Muscle layer of duodenum (tissue), 2 donors: Measurements from ENCODE around the gene PSMB8.
"Not testable (repeated sequence)": the region's sequence is repeated elsewhere in the genome, so short reads cannot be mapped to it uniquely, and the experiment has no call there.

Experiments
- H3K27ac ChIP-seq: one replicate; pipeline ENCODE4 v1.7.0; 2013; ENCODE audit warnings: mild to moderate bottlenecking, low read length
- H3K27me3 ChIP-seq: one replicate; pipeline ENCODE4 v1.7.0; 2013; ENCODE audit warnings: low read depth, mild to moderate bottlenecking, control low read depth, low read length
- H3K36me3 ChIP-seq, 2 donors: one replicate each; pipeline ENCODE4 v1.7.0; 2013; ENCODE audit warnings: low read length in 2 of 2, control low read depth in 1 of 2, mild to moderate bottlenecking in 1 of 2; ENCODE audit not compliant: insufficient read depth in 2 of 2, control insufficient read depth in 1 of 2
- H3K4me1 ChIP-seq, 2 donors: one replicate each; pipeline ENCODE4 v1.7.0; 2013; ENCODE audit warnings: low read length in 2 of 2, mild to moderate bottlenecking in 2 of 2, control low read depth in 1 of 2, moderate library complexity in 1 of 2; ENCODE audit not compliant: insufficient read depth in 2 of 2, control insufficient read depth in 1 of 2
- H3K4me3 ChIP-seq, 2 donors: one replicate each; pipeline ENCODE4 v1.7.0; 2013; ENCODE audit warnings: low read length in 2 of 2, low read depth in 1 of 2, mild to moderate bottlenecking in 1 of 2
- H3K9me3 ChIP-seq, 2 donors: one replicate each; pipeline ENCODE4 v1.7.0; 2013; ENCODE audit warnings: low read length in 2 of 2, control low read depth in 1 of 2, mild to moderate bottlenecking in 1 of 2; ENCODE audit not compliant: control insufficient read depth in 1 of 2
- donor health status: healthy.

Gene PSMB8

DNA sequence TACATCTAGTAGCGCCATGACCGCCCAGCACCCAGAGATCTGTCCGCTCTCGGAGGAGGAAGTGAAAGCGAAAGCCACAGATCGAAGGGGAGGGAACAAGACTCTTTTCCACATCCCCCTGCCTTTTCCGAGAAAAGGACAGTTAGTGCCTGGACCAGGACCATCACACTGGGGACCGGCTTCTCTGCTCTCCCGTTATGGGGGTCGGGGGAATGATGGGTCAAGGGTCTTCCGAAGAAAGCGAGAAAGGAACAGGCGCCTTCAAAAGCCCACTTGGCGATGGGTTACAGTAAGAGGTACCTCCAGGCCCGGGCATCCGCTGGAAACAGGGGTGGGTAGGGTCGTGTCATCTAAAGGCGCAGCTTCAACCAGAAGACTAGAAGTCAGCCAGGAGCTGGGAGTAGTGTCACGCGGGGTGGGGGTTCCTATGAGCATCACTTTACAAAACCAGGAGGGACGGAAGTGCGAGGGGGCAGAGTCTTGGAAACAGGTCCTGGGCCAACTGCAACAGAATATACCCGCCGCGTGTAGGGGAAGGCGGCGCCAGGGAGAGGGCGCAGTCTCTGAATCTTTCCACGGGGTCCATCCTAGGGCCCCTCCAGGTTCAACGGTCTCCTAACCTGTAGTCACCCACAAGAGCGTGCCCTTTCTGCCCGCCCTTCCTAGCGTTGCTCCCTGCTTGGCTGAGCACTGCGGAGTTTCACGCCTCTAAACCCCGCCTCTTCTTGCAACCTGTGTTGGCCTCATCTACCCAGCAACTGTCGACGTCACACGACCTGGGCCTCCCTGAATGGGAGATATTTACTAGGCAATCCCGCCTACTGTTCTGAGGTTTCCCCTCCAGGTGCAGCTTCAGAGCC is at the start of gene PSMB8:
TSS of gene PSMB8 (minus strand) at position 69 of the 860 bp plus-strand sequence. CDS start at position 18, 51 bp downstream.
- Histone ChIP-seq H3K36me3 (peaks cover 42 to 56% of the 10 kb centered on the region in 2 donors), H3K9me3 (no peaks in the 10 kb centered on the region), H3K27ac (peak within 1 kb of the TSS; percentile 99), H3K27me3 (no peaks in the 10 kb centered on the region), H3K4me1 (peaks cover 13 to 26% of the 10 kb centered on the region in 2 donors), H3K4me3 (peak within 1 kb of the TSS; percentile 83 to 92)

DNA sequence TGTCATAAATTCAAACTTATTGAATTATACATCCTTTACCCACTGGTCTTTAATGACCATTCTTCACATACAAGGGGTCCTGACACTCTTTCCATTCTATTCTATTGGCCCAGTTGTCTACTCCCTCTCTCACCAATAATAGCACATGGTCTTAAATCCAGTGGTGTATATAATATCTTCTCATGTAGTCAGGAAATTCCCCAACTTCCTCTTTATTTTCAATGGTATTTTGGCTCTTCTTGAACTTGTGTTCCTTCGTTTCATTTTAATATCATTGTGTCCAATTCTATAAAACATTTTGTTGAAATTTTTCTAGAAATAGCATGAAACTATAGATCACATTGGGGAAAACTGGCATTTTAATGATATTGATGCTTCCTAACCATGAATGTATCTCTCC is 47.0 kb upstream of the PSMB8 start:
- no peak overlapping the region for H3K4me3 ChIP-seq
- no peaks in the 10 kb centered on the region for H3K27me3 ChIP-seq
- no peaks in the 10 kb centered on the region for H3K9me3 ChIP-seq
- peaks cover 0 to 21% of the 10 kb centered on the region in 2 donors for H3K4me1 ChIP-seq
- H3K27ac ChIP-seq = no peak overlapping the region
- no peaks in the 10 kb centered on the region for H3K36me3 ChIP-seq

DNA sequence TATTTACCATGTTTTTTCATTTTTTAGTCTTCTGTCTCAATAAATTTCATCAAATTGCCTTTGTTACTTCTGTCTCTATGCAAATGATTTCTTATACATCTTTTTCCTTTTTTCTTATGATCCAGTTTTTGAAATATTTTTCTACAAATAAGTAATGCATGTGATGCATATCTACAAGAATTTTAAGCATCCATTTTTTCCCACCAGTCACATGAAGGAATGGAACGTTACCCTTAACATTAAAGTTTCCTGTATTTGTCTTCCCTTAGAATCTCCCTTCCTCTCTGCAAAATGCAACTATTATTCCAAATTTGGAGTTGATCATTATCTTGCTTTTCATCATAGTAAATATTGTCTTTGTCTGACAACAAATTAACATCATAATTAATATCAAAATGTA is 45.7 kb upstream of the PSMB8 start:
- no peak overlapping the region for H3K4me3 ChIP-seq
- H3K27ac ChIP-seq = no peak overlapping the region
- no peaks in the 10 kb centered on the region for H3K9me3 ChIP-seq
- H3K36me3 ChIP-seq = no peaks in the 10 kb centered on the region
- H3K27me3 ChIP-seq = no peaks in the 10 kb centered on the region
- peaks cover 0 to 14% of the 10 kb centered on the region in 2 donors for H3K4me1 ChIP-seq

DNA sequence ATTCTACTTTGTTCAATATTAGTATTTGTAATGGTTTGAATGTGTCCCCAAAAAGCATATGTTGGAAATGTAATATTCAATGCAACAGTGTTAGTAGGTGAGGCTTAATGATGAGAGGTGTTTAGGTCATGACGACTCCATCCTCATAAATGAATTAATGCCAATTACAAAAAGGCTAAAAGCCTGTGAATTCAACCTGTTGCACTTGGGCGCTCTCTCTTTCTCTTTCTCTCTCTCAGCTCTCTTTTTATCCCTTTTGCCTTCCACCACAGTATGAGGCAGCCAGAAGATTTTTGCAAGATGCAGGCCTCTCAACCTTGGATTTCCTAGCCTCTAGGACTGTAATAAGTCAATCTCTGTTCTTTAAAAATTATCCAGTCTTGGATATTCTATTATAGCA is 44.7 kb upstream of the PSMB8 start:
- Histone ChIP-seq H3K4me3 (no peak overlapping the region), H3K4me1 (peaks cover 0 to 14% of the 10 kb centered on the region in 2 donors), H3K27ac (no peak overlapping the region), H3K36me3 (no peaks in the 10 kb centered on the region), H3K27me3 (no peaks in the 10 kb centered on the region), H3K9me3 (no peaks in the 10 kb centered on the region)

DNA sequence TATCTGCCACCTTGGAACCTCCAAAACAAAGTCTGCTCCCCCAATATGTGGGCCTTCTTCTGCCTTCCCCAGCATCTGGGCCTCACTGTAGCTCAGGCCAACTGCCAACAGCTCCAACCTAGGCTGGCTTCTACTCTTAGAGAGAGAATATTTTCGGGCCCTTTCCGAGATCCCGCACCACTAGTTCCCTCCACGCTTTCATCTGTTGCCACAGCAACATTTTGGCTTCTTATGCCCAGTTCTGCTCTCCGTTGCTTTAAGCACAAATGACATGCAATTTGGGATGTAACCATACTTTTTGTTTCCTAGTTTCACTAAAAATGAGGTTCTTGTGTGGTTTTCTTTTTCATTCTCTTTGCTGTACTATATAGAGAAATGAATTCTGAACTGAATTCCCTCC is 43.8 kb upstream of the PSMB8 start:
- no peaks in the 10 kb centered on the region for H3K36me3 ChIP-seq
- H3K9me3 ChIP-seq = no peaks in the 10 kb centered on the region
- H3K27ac ChIP-seq = no peak overlapping the region

DNA sequence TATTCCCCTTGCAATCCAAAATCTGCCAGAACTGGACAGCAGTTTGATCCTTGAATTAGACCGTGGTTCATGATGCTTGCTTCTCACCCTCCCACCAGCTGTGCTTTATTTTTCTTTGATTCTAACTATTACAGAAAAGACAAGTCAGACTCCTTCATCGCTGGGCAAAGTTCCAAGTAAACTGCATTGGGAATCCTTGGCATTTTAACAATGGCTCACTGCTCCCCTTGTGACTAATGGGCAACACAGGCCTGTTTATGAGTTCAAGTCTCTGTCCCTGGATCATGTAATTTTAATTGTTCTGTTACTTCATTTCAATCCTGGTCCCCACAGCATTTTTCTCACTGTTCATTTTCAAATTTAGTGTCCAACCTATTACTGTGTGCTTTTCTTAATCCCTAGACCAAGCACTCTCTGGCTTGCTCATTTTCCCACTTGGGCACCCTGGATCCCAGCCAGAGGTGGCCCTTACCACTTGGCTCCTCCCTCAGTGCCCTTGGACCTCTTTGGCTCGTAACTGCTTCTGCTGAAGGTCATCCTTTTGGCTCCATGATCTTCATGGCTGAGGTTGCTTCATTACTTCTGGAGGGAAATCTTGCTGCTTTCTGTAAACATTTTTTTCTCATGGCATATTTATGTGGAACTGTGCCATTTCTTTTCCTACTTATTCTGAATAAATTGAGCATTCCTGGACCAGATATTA is 43.0 kb upstream of the PSMB8 start:
- H3K36me3 ChIP-seq = no peaks in the 10 kb centered on the region
- no peak overlapping the region for H3K4me3 ChIP-seq
- H3K27me3 ChIP-seq = no peaks in the 10 kb centered on the region
- peak overlapping the region; percentile 46 for H3K27ac ChIP-seq
- H3K4me1 ChIP-seq = peaks cover 0 to 14% of the 10 kb centered on the region in 2 donors
- H3K9me3 ChIP-seq = no peaks in the 10 kb centered on the region

More for the DNA sequence above, 43.8 kb upstream of the PSMB8 start:
- no peaks in the 10 kb centered on the region for H3K27me3 ChIP-seq
- H3K4me1 ChIP-seq = peaks cover 0 to 14% of the 10 kb centered on the region in 2 donors
- H3K4me3 ChIP-seq = no peak overlapping the region

DNA sequence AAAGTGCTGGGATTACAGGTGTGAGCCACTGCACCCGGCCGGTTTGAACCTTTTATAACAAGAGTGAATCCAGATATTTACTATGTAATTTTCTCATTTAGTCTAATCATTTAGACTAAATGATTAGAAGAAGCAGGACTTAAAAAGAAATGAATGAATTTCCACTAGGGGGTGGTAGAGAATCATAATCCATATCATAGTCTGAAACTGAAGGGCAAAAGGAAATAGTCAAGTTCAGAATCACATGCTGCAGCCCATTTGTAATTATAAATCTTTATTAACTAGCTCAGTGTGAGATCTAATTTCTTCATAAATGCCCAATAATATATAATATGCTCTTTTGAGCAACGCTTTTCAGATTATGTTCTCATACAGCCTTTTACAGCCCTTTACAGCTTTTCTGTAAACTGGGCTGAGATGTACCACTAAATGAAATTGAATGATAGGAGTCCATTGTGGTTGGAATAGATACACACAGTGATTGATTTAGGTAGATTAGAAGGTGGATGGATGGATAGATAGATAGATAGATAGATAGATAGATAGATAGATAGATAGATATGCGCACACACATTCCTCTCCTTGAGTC is 41.9 kb upstream of the PSMB8 start:
- Histone ChIP-seq H3K9me3 (no peaks in the 10 kb centered on the region), H3K36me3 (no peaks in the 10 kb centered on the region), H3K4me3 (no peak overlapping the region), H3K27me3 (no peaks in the 10 kb centered on the region), H3K4me1 (peaks cover 0 to 14% of the 10 kb centered on the region in 2 donors), H3K27ac (no peak overlapping the region)

DNA sequence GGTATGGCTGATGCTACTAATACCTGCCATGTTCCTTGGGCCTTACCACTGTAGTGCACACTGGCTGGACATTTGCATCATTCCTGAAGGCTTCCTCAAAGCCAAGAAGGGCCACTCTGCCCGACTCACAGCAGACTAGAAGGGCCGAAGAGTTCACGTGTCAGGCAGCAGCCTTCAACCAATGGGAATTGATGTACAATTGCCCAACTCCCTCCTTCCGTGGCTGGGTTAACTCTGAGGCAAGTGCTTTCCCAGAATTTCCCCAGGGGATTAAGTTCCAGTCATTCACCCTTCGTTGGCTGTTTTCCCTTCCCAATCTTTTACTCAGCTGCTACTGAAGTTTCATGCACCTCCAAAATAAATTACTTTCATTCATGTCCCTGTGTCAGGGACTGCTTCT is 39.9 kb upstream of the PSMB8 start:
- H3K9me3 ChIP-seq = no peaks in the 10 kb centered on the region
- no peak overlapping the region for H3K4me3 ChIP-seq
- H3K27me3 ChIP-seq = peaks cover 4% of the 10 kb centered on the region
- no peak overlapping the region for H3K27ac ChIP-seq
- no peaks in the 10 kb centered on the region for H3K36me3 ChIP-seq
- H3K4me1 ChIP-seq = peaks cover 0 to 14% of the 10 kb centered on the region in 2 donors

DNA sequence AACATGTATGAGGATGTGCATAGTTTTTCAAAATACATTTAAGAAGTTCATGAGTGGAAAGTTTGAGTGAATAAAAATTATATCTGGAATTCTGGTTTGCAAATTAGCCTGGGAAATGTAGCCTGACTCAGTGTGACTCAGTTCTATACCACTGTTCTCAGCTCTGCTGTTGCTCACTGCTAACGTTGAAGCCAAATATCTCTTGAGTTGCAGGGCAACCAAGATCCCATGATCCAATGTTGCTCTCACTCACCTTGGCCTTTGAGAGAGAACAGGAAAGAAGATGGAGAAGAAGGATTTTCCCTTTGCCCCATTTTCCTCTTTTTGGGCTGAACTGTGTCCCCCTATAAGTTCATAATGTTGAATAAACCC is 39.0 kb upstream of the PSMB8 start:
- H3K4me3 ChIP-seq = no peak overlapping the region
- no peak overlapping the region for H3K27ac ChIP-seq
- peaks cover 4% of the 10 kb centered on the region for H3K27me3 ChIP-seq
- peaks cover 0 to 14% of the 10 kb centered on the region in 2 donors for H3K4me1 ChIP-seq
- H3K9me3 ChIP-seq = no peaks in the 10 kb centered on the region
- H3K36me3 ChIP-seq = no peaks in the 10 kb centered on the region

DNA sequence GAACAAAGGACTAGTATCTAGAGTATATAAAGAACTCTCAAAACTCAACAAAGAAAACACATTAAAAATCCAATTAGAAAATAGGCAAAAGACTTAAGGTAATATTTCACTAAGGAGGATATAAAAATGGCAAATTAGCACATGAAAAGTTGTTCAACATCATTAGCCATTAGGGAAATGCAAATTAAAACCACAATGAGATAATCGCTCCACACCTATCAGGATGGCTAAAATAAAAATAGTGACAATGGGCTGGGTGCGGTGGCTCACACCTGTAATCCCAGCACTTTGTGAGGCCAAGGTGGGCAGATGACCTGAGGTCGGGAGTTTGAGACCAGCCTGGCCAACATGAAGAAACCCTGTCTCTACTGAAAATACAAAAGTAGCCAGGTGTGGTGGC is 37.1 kb upstream of the PSMB8 start:
- not testable (repeated sequence) for H3K36me3 ChIP-seq, H3K4me1 ChIP-seq, H3K27ac ChIP-seq, H3K27me3 ChIP-seq, H3K9me3 ChIP-seq, H3K4me3 ChIP-seq

DNA sequence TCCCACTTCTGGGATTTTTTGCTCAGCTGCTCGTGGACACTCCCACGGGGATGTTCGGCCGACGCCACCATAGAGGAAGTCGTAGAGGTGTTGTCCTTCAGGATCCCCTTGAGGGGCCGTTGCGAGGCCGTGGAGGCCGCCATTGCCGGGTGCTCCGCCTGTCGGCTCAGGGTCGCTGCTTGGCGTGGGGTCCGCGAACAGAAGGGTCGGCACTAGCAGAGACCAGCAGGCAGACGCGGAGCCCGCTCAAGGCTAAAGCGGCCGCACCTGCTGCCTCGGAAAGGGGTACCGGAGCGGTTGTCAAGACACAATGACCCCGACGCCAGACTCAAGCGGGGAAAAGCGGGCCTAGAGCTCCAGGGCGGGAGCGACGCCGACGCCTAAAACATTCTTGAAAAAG is 35.8 kb upstream of the PSMB8 start:
- Histone ChIP-seq H3K36me3 (no peaks in the 10 kb centered on the region), H3K27me3 (peaks cover 4% of the 10 kb centered on the region), H3K27ac (no peak overlapping the region), H3K9me3 (no peaks in the 10 kb centered on the region), H3K4me1 (no peaks in the 10 kb centered on the region), H3K4me3 (no peak overlapping the region)
